Measurements from ENCODE around the gene PARD3.
"Not testable (repeated sequence)": the region's sequence is repeated elsewhere in the genome, so short reads cannot be mapped to it uniquely, and the experiment has no call there.

PARD3 gene

GRCh38 chr10:34797155-34797554 is 17.9 kb downstream of the PARD3 start:
- no peaks in the 10 kb centered on the region for H3K9me3 ChIP-seq (ENCODE audit: control insufficient read depth in 2 of 2, low read length in 2 of 2)
- peaks cover 0 to 2% of the 10 kb centered on the region in 2 donors for H3K36me3 ChIP-seq (ENCODE audit: control insufficient read depth in 2 of 2, insufficient read depth in 2 of 2, low read length in 2 of 2)
- no peaks in the 10 kb centered on the region for H3K27me3 ChIP-seq (ENCODE audit: control insufficient read depth in 1 of 2, insufficient read depth in 2 of 2, low read length in 2 of 2)
- no peak overlapping the region for H3K4me3 ChIP-seq (ENCODE audit: low read length in 2 of 2)
- no peak overlapping the region for H3K9ac ChIP-seq (ENCODE audit: low read length in 2 of 2)
- H3K4me1 ChIP-seq (ENCODE audit: control insufficient read depth, insufficient read depth, low read length): peaks cover 12% of the 10 kb centered on the region
- no peak overlapping the region for H3K27ac ChIP-seq (ENCODE audit: low read length)

- Histone ChIP-seq H3K27ac (ENCODE audit: low read length) (no peak overlapping the region), H3K4me1 (ENCODE audit: control insufficient read depth, insufficient read depth, low read length) (peaks cover 17% of the 10 kb centered on the region), H3K9ac (ENCODE audit: low read length in 2 of 2) (no peak overlapping the region), H3K9me3 (ENCODE audit: control insufficient read depth in 2 of 2, low read length in 2 of 2) (no peaks in the 10 kb centered on the region), H3K27me3 (ENCODE audit: control insufficient read depth in 1 of 2, insufficient read depth in 2 of 2, low read length in 2 of 2) (no peaks in the 10 kb centered on the region), H3K36me3 (ENCODE audit: control insufficient read depth in 2 of 2, insufficient read depth in 2 of 2, low read length in 2 of 2) (peaks cover 0 to 2% of the 10 kb centered on the region in 2 donors), H3K4me3 (ENCODE audit: low read length in 2 of 2) (no peak overlapping the region)
Observed at GRCh38 chr10:34796133-34796532, 19.0 kb downstream of the PARD3 start.

GRCh38 chr10:34795334-34795733 is 19.8 kb downstream of the PARD3 start:
- H3K36me3 ChIP-seq (ENCODE audit: control insufficient read depth in 2 of 2, insufficient read depth in 2 of 2, low read length in 2 of 2): peaks cover 0 to 2% of the 10 kb centered on the region in 2 donors
- H3K4me3 ChIP-seq (ENCODE audit: low read length in 2 of 2): no peak overlapping the region
- H3K27me3 ChIP-seq (ENCODE audit: control insufficient read depth in 1 of 2, insufficient read depth in 2 of 2, low read length in 2 of 2): no peaks in the 10 kb centered on the region
- H3K27ac ChIP-seq (ENCODE audit: low read length): no peak overlapping the region
- H3K4me1 ChIP-seq (ENCODE audit: control insufficient read depth, insufficient read depth, low read length): peaks cover 16% of the 10 kb centered on the region
- no peaks in the 10 kb centered on the region for H3K9me3 ChIP-seq (ENCODE audit: control insufficient read depth in 2 of 2, low read length in 2 of 2)
- H3K9ac ChIP-seq (ENCODE audit: low read length in 2 of 2): no peak overlapping the region

- Histone ChIP-seq H3K9me3 (ENCODE audit: control insufficient read depth in 2 of 2, low read length in 2 of 2) (no peaks in the 10 kb centered on the region), H3K9ac (ENCODE audit: low read length in 2 of 2) (no peak overlapping the region), H3K36me3 (ENCODE audit: control insufficient read depth in 2 of 2, insufficient read depth in 2 of 2, low read length in 2 of 2) (peaks cover 0 to 2% of the 10 kb centered on the region in 2 donors), H3K4me1 (ENCODE audit: control insufficient read depth, insufficient read depth, low read length) (peaks cover 21% of the 10 kb centered on the region), H3K27me3 (ENCODE audit: control insufficient read depth in 1 of 2, insufficient read depth in 2 of 2, low read length in 2 of 2) (no peaks in the 10 kb centered on the region), H3K4me3 (ENCODE audit: low read length in 2 of 2) (no peak overlapping the region), H3K27ac (ENCODE audit: low read length) (no peak overlapping the region)
Observed at GRCh38 chr10:34794835-34795234, 20.3 kb downstream of the PARD3 start.

- H3K36me3 ChIP-seq (ENCODE audit: control insufficient read depth in 2 of 2, insufficient read depth in 2 of 2, low read length in 2 of 2); H3K9ac ChIP-seq (ENCODE audit: low read length in 2 of 2); H3K27me3 ChIP-seq (ENCODE audit: control insufficient read depth in 1 of 2, insufficient read depth in 2 of 2, low read length in 2 of 2); H3K9me3 ChIP-seq (ENCODE audit: control insufficient read depth in 2 of 2, low read length in 2 of 2); H3K27ac ChIP-seq (ENCODE audit: low read length); H3K4me3 ChIP-seq (ENCODE audit: low read length in 2 of 2): not testable (repeated sequence)
- H3K4me1 ChIP-seq (ENCODE audit: control insufficient read depth, insufficient read depth, low read length): peaks cover 25% of the 10 kb centered on the region
Observed at GRCh38 chr10:34793581-34793980, 21.5 kb downstream of the PARD3 start.

GRCh38 chr10:34792881-34793280 is 22.2 kb downstream of the PARD3 start:
- no peak overlapping the region for H3K27ac ChIP-seq (ENCODE audit: low read length)
- H3K36me3 ChIP-seq (ENCODE audit: control insufficient read depth in 2 of 2, insufficient read depth in 2 of 2, low read length in 2 of 2): no peaks in the 10 kb centered on the region
- no peaks in the 10 kb centered on the region for H3K9me3 ChIP-seq (ENCODE audit: control insufficient read depth in 2 of 2, low read length in 2 of 2)
- no peak overlapping the region for H3K4me3 ChIP-seq (ENCODE audit: low read length in 2 of 2)
- peaks cover 25% of the 10 kb centered on the region for H3K4me1 ChIP-seq (ENCODE audit: control insufficient read depth, insufficient read depth, low read length)
- no peaks in the 10 kb centered on the region for H3K27me3 ChIP-seq (ENCODE audit: control insufficient read depth in 1 of 2, insufficient read depth in 2 of 2, low read length in 2 of 2)
- H3K9ac ChIP-seq (ENCODE audit: low read length in 2 of 2): no peak overlapping the region

GRCh38 chr10:34791947-34792346 is 23.1 kb downstream of the PARD3 start:
- peaks cover 25% of the 10 kb centered on the region for H3K4me1 ChIP-seq (ENCODE audit: control insufficient read depth, insufficient read depth, low read length)
- H3K9me3 ChIP-seq (ENCODE audit: control insufficient read depth in 2 of 2, low read length in 2 of 2): no peaks in the 10 kb centered on the region
- H3K9ac ChIP-seq (ENCODE audit: low read length in 2 of 2): no peak overlapping the region
- no peaks in the 10 kb centered on the region for H3K36me3 ChIP-seq (ENCODE audit: control insufficient read depth in 2 of 2, insufficient read depth in 2 of 2, low read length in 2 of 2)
- no peak overlapping the region for H3K4me3 ChIP-seq (ENCODE audit: low read length in 2 of 2)
- no peaks in the 10 kb centered on the region for H3K27me3 ChIP-seq (ENCODE audit: control insufficient read depth in 1 of 2, insufficient read depth in 2 of 2, low read length in 2 of 2)
- no peak overlapping the region for H3K27ac ChIP-seq (ENCODE audit: low read length)

- peaks cover 28% of the 10 kb centered on the region for H3K4me1 ChIP-seq (ENCODE audit: control insufficient read depth, insufficient read depth, low read length)
- H3K27me3 ChIP-seq (ENCODE audit: control insufficient read depth in 1 of 2, insufficient read depth in 2 of 2, low read length in 2 of 2): no peaks in the 10 kb centered on the region
- no peak overlapping the region for H3K9ac ChIP-seq (ENCODE audit: low read length in 2 of 2)
- no peaks in the 10 kb centered on the region for H3K36me3 ChIP-seq (ENCODE audit: control insufficient read depth in 2 of 2, insufficient read depth in 2 of 2, low read length in 2 of 2)
- H3K4me3 ChIP-seq (ENCODE audit: low read length in 2 of 2): no peak overlapping the region
- H3K9me3 ChIP-seq (ENCODE audit: control insufficient read depth in 2 of 2, low read length in 2 of 2): no peaks in the 10 kb centered on the region
- no peak overlapping the region for H3K27ac ChIP-seq (ENCODE audit: low read length)
Observed at GRCh38 chr10:34791228-34791627, 23.9 kb downstream of the PARD3 start.

- Histone ChIP-seq H3K27me3 (ENCODE audit: control insufficient read depth in 1 of 2, insufficient read depth in 2 of 2, low read length in 2 of 2) (no peaks in the 10 kb centered on the region), H3K4me3 (ENCODE audit: low read length in 2 of 2) (no peak overlapping the region), H3K36me3 (ENCODE audit: control insufficient read depth in 2 of 2, insufficient read depth in 2 of 2, low read length in 2 of 2) (no peaks in the 10 kb centered on the region), H3K9ac (ENCODE audit: low read length in 2 of 2) (no peak overlapping the region), H3K4me1 (ENCODE audit: control insufficient read depth, insufficient read depth, low read length) (peaks cover 32% of the 10 kb centered on the region), H3K9me3 (ENCODE audit: control insufficient read depth in 2 of 2, low read length in 2 of 2) (no peaks in the 10 kb centered on the region), H3K27ac (ENCODE audit: low read length) (no peak overlapping the region)
Observed at GRCh38 chr10:34789966-34790506, 25.1 kb downstream of the PARD3 start.

GRCh38 chr10:34786464-34786863 is 28.6 kb downstream of the PARD3 start:
- Histone ChIP-seq H3K27me3 (ENCODE audit: control insufficient read depth in 1 of 2, insufficient read depth in 2 of 2, low read length in 2 of 2) (no peaks in the 10 kb centered on the region), H3K4me1 (ENCODE audit: control insufficient read depth, insufficient read depth, low read length) (peaks cover 33% of the 10 kb centered on the region), H3K9me3 (ENCODE audit: control insufficient read depth in 2 of 2, low read length in 2 of 2) (no peaks in the 10 kb centered on the region), H3K36me3 (ENCODE audit: control insufficient read depth in 2 of 2, insufficient read depth in 2 of 2, low read length in 2 of 2) (no peaks in the 10 kb centered on the region), H3K9ac (ENCODE audit: low read length in 2 of 2) (no peak overlapping the region), H3K4me3 (ENCODE audit: low read length in 2 of 2) (no peak overlapping the region), H3K27ac (ENCODE audit: low read length) (no peak overlapping the region)

GRCh38 chr10:34781711-34782110 is 33.4 kb downstream of the PARD3 start:
- H3K9ac ChIP-seq (ENCODE audit: low read length in 2 of 2): no peak overlapping the region
- no peaks in the 10 kb centered on the region for H3K9me3 ChIP-seq (ENCODE audit: control insufficient read depth in 2 of 2, low read length in 2 of 2)
- peak overlapping the region in 1 of 2 donors; percentile 16 for H3K4me3 ChIP-seq (ENCODE audit: low read length in 2 of 2)
- H3K36me3 ChIP-seq (ENCODE audit: control insufficient read depth in 2 of 2, insufficient read depth in 2 of 2, low read length in 2 of 2): no peaks in the 10 kb centered on the region
- no peaks in the 10 kb centered on the region for H3K27me3 ChIP-seq (ENCODE audit: control insufficient read depth in 1 of 2, insufficient read depth in 2 of 2, low read length in 2 of 2)
- peak overlapping the region; percentile 33 for H3K27ac ChIP-seq (ENCODE audit: low read length)
- H3K4me1 ChIP-seq (ENCODE audit: control insufficient read depth, insufficient read depth, low read length): peaks cover 43% of the 10 kb centered on the region

All from stomach smooth muscle (tissue), 2 donors.